HG02981 (cell line): Measurements from ENCODE around the gene GRIK3.
"Not testable (repeated sequence)": the region's sequence is repeated elsewhere in the genome, so short reads cannot be mapped to it uniquely, and the experiment has no call there.

Source experiments
- ATAC-seq: cut with Tn5 transposase; IDR thresholded peaks from one replicate; pipeline ENCODE4 v1.9.1; 2021; ENCODE audit warnings: mild to moderate bottlenecking, moderate library complexity; ENCODE audit not compliant: unreplicated experiment

GRIK3 gene

DNA sequence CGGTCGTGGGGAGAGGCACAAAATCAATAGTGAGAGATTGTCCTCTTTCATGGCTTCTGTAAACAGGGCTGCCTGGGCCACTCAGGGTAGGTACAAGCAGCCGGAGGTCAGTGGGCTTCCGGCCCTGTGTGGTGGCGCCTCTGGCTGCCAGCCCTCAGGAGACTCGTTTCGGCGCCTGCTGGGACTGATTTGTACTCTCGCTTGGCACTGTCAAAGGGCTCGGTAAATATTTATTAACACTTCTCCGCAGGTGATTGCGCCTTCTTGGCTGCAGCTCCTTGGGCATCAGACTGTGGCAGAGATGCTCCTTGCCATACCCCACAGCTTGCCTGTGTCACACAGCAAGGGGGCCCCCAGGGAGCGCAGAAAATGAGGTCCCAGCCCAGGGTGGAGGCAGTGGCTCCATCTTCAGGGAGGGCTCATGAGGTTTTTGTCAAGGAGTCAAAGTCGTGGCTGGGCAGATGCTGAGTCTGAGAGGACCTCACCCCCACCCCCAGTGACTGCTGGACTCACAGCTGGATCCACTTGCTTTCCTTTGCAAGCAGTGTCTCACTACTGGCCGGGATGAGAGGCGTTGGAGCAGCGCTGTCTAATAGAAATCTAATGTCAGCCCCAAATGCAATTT lies 262.5 kb downstream of the GRIK3 start:
- no peak for ATAC-seq

DNA sequence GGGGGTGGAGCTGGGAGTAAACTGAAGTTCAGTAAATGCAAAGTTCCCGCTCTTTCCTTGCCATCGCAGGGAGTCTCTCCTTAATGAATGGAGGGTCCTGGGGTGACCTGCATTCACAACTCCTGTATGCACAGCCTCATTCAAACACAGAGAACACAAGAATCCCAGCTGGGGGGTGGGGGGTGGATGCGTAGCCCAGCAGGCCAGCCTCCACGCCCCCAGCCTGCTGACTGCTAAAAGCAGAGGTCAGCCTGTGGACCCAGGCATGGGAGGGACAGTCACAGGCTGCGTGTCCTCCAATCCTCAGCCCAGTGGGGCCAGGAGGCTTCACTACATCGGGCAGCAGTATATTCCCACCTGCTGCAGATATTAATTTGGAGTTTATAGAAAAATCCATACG lies 263.1 kb downstream of the GRIK3 start:
- ATAC-seq, result no peak

DNA sequence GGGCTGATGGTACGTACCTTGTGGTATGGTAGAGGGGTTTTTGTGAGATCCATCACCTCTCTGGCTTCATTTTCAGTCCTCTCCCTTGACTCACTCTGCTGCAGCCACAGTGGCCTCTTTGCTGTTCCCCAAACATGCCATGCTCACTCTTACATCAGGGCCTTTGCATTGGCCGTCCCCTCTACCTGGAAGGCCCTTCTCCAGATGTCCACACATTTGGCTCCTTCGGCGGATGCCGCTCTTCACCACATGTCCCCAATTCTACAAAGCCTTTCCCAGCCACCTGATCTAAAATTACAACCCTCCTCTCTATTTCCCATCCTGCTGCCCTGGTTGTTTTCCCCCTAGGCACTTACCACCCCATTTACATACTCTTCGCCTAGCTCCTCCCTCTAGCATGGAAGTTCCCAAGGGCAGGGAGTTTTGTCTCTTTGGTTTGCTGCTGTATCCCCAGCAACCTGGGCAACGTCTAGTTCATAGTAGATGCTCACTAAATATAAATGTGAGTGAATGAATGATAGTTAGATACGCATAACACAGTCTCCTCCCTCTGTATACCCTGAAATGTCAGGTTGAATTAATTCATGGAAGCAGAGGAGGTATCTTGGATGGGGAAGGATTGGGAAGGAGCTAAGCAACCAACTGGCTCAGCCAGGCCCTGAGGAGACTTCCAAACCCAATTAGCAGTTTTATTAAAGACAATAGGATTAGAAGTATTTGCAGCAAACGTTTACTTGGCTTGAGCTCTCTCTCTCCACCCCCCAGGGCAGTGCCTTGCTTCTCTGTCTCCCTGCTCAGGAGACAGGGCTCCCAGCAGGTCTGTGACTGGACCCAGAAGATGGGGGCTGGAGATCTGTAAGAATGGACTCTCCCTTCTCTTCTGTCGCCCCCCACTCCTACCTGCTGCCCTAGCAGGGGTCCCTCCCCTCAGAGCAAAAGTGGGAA lies 264.2 kb downstream of the GRIK3 start:
- no peak for ATAC-seq

DNA sequence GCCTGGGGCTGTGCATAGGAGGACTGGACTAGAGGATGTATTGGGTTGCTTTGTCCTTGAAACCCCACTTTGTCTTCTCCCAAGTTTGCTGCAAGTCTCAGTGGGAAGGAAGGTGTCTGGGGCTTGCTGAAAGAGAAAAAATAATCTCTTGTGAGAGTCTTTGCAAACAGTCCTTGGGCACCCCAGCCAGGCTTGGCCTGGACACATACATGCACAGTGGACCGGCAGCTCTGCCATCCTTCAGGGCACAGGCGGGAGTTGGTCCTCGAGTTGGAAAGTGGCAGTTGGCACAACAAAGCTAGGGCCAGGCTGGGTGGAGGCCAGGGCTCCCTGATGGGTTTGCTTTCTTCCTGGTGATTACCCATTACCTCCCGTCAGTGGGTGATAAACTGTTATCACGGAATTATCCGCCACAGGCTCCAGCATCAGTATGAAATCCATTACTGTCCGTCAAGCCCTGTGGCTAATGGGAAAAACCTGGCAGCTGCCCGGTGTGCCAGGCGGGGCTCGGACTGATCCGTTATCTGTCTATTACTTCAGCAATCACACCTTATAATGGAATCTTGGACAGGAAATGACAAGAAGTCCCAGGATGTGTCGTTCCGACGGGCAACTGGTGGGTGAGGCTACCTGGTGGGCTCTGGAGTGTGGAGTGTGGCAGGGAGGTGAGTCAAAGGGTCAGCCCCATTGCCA lies 265.7 kb downstream of the GRIK3 start:
- ATAC-seq, result no peak

DNA sequence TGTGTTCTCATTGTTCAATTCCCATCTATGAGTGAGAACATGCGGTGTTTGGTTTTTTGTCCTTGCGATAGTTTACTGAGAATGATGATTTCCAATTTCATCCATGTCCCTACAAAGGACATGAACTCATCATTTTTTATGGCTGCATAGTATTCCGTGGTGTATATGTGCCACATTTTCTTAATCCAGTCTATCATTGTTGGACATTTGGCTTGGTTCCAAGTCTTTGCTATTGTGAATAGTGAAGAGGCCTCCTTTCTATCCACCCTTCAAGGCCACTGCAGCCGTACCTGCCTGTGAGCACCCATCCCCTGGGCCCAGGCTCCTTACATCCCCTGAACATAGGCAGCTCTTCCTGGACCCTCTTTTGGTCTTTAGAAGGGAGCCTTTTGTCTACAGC lies 266.9 kb downstream of the GRIK3 start:
- ATAC-seq, result not testable (repeated sequence)

DNA sequence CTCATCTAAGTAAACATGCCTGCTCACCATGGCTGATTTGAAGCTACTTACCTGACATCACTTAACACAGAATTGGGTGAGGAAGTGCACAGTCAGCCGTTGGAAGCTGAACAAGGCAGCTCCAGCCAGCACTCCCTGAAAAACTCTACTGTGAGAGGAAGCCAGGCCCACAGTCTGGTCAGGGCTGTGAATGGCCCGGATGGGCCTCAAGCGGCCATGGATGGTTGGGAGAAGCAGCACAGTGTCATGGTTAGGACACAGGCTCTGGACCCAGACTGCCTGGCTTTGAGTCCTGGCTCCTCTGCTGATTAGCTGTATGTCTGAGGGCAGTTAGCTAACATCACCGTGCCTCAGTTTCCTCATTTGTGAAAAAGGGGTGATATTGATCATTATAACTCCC lies 267.8 kb downstream of the GRIK3 start:
- no peak for ATAC-seq

DNA sequence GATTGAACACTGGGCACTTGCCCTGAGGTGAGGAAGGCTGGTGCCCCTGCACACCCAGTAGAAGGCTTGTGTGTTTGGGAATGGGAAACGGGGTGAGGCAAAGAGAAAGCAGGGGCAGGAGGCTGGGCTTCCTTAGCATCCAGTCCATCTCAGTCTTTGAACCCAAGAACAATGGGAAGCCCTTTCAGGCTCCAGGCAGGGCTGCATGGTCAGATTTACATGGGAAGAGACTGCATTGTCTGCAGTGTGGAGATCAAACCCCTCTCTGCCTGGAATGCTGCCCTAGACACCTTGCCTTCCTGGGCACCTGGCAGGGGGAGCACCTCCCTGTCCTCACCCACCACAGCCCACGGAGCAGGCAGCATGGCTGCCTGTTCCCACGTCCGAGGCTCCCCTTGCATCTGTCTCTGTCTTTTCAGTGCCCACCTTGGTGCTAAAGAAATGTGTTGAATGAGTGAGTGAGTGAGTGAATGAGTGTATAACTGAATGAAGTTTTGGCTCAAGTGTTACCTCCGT lies 268.5 kb downstream of the GRIK3 start:
- ATAC-seq, result no peak

DNA sequence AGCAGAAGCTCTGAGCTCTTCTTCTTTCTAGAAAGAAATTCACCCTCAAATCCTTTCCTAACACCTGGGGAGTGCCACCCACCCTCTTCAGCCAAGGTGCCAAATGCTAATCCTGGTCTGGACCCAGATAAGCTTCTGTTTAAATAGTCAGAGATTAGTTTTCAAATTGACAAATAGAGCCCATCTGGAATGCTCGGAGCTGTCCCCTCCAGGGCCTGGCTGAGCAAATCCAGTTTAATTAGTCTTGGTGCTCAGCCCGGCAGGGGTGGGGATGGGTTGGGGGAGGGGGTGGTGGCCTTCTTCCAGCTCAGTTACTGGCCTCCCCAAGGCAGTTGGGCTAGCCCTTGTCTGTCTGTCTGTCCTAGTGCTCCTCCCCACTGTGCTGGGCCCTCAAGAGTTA lies 269.5 kb downstream of the GRIK3 start:
- no peak for ATAC-seq

DNA sequence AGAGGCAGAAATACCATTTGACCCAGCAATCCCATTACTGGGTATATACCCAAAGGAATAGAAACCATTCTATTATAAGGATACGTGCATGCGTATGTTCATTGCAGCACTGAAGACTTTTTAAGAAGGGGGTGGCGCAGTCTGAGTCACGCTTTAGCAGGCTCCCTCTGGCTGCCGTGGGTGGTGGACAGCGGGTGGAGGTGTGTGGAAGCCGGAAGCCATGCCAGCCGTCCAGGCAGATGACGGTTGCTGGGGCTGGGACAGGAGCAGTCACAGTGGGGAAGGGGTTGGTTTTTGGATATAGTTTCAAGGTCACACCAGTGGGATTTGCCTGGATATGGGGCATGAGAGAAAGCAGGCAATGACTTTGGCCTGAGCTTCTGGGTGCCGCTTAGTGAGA lies 270.5 kb downstream of the GRIK3 start:
- ATAC-seq, result no peak

DNA sequence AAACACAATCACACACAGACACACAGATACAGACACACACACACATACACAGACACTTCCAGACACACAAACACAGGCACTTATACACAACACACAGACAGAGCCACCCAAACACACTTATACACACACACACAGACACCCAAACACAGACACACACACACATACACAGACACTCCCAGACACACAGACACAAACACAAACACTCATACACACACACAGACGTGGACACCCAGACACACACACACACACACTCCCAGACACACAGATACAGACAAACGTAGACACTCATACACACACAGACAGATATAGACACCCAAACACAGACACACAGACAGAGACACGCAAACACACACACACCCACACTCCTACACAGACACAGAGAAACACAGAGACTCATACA lies 272.1 kb downstream of the GRIK3 start:
- no peak for ATAC-seq

DNA sequence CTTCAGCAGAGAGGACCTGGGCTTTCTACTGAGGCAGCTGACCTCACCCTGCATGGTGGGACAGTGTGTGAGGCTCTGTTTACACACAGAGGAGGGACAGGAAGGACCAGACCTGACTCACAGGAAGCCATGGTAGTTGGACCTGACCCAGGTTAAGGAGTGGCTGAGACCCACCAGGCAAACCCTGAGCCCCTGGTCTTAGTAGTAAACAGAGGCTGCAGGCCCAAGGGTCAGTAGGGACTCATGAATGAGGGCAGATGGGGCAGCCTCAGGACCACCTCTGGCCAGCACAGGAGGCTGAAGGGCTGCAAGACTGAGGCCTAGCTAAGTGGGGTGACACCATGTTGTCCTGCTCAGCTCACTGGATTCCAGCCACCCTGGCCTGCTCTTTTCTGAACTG lies 273.2 kb downstream of the GRIK3 start:
- no peak for ATAC-seq

DNA sequence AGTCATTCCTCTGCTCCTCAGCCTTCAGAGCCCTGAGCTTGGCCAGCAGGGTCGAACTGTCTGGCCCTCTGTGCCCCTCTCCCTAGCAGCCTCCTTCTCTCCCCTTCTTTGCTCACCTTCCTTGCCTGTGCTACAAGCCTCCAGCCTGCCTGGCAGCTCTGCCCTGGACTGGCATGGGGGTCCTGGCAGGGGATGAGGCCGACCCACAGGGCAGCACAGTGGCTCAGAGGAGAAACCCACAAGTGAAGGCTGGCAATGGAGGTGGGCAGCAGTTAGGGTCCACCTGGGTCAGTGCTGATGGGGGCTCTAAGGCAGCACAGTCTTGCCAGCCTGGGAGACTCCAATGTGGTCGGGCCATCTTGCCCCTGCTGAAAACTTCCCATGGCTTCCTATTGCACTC lies 274.2 kb downstream of the GRIK3 start:
- no peak for ATAC-seq

DNA sequence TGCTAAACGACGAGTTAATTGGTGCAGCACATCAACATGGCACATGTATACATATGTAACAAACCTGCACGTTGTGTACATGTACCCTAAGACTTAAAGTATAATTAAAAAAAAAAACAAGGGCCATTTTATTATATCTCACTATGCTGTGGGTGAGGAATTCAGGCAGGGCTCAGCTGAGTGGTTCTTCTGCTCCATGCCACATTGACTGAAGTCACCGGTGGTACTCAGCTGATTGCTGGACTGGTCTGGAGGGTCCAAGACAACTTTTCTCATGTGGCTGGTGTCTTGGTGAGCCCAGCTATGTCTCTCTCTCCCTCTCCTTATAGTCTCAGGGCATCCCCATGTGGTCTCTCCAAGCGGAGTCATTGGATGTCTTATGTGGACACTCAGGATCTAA lies 275.0 kb downstream of the GRIK3 start:
- no peak for ATAC-seq

DNA sequence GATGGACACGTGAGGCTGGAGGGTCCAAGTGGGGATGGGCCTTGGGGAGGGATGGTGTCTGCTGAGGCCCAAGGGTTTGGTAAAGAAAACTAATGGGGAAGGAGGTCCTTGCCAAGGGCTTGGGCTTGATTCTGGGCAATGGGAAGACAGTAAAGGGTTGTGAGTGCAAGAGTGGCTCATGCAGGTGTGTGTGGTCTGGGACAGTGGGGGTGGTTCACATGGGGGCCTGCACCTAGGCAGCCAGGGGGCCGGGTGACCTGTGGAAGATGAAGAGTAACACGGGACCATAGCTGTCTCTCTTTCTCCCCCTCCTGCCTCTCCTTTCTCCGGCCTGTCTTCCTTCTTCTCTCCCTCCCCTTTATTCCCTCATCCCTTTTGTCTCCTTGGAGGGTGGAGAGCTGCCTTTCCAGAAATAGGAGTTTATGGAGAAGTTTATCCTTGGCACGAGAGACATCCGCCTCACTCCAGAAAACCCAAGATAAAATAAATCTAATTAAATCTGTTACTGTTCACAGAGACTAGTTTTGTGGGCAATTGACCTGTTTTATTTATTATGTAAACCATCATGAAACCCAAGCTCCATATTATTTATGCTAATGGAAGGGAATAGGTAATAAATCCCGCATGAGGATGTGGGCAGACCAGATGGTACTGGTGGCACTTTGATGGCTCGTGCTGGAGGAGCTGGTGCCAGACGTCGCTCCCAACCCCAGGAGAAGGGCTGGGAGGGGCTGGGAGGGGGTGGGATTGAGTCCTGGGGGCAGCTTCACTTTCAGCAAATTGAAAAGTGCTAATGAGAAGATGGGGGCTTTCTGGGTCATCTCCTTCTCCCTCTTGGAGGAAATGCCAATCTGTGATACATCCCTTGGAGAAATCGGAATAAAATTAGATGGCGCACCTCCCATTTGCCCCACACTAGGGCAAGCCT lies 278.7 kb downstream of the GRIK3 start:
- ATAC-seq, result no peak

DNA sequence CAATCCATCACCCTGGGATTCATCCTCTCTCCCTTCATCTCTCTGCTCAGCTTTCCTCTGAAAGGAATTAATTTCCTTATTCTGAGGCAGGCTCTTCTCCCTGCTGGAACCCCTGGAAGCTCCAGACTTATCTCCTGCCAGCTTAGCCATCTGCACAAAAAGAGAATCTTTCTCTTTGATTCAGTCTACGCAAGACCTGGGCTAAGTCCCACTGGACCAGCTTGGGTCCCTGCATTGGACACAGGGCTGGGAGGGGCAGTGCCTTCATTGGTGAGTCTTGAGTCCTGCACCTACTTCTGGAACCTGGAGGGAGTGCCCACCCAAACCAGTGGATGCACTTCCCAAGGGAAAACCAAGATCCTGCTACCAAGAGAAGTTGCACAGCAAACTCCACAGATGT lies 279.9 kb downstream of the GRIK3 start:
- no peak for ATAC-seq

DNA sequence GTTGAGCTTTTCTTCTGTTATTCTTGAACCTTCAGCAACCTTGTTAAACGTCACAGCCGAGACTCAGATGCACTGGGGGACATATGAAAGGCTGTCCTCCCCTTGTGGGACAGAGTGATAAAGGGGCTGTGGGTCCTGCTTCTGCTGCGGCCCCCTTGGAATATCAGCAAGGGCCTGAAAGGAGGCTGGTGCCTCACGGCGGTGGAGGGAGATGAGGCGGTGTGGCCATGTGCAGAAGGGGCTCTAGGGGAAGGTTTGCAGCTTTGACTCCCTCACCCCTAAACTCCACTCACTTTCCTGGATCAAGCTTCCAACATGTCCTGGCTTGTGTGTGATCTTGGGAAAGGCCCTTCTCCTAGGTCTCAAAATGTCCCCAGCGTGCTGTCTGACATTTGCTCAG lies 280.9 kb downstream of the GRIK3 start:
- no peak for ATAC-seq

DNA sequence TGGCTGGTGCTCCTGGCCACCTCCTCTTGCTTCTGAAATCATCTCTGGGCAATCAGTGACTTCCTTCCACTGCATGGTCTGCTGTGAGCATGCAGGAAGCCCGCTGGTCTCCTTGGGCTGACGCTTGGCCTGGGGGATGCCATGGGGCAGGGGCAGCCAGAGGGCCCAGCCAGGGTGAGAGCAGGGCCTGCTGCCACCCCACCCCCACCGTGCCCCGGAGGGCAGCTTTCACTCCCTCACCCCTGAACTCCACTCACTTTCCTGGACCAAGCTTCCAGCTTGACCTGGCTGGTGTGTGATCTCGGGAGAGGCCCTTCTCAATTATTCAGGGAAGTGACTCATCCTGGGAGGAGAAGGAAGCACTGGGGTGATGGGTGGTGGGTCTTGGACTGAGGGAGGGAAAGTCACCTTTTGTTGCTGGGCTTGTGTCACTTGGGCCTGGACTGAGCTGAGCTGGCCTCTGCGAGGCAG lies 281.4 kb downstream of the GRIK3 start:
- no peak for ATAC-seq

DNA sequence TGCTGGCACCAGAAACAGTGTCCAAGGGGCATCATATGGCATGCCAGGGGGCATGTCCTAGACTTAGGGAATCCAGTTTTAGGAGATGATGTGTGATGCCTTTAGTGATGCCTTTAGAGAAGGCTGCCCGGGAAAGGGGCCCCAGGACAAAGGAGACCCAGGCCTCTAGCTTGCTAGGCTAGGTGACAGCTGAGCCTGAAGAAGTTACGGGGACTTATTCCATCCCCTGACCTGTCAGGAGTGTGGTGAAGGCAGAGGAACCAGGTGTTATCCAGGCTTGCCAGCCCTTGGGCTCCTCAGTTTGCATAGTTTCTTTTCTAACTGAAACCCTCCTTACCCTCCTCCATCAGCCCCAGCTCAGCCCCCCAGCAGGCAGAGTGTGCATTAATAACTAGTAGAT lies 281.9 kb downstream of the GRIK3 start:
- no peak for ATAC-seq

DNA sequence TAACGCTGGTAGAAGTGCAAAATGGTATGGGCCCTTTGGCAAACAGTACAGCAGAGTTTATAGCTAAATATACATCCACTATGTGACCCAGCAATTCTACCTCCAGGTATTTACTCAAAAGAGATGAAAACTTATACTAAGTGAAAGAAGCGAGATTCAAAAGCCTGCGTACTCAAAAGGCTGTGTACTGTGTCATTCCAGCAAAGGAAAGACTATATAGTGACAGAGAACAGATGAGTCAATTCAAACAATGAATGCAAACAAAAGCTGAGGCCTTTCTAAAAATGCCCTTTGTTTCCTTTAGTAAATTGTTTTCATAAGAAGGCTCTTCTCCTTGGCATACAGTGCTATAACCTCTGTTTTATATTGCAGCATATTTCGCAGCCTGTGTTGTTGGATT lies 282.8 kb downstream of the GRIK3 start:
- ATAC-seq, result no peak

DNA sequence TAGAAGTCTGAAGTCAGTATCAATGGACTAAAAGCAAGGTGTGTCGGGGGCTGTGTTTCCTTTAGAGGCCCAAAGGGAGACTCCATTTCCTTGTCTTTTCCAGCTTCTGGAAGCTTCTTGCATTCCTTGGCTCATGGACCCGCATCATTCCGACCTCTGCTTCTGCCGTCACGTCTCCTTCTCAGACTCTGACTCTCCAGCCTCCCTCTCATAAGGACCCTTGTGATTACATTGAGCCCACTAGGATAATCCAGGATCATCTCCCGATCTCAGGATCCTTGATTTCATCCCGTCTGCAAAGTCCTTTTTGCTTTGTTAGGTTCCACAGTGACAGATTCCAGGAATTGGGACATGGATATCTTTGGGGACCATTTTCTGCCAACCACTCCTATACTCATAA lies 285.8 kb downstream of the GRIK3 start:
- no peak for ATAC-seq
